Epithelial cell of umbilical artery (primary cell): Measurements from ENCODE around the gene MALSU1. TPM values are rescaled to one million over a fixed set of nuclear protein-coding genes. Genes with fewer than 3 reads are reported as not detected.

Experiments
- total RNA-seq: library from RNA; depleted of rRNA; stranded (reverse); fragments of >200 nt; gene quantifications from 2 replicates; pipeline ENCODE4 v1.2.3, GENCODE V29; 2014

Gene MALSU1
- total RNA-seq: 59.0 and 59.1 TPM in 2 replicates

GRCh38 chr7:23298885-23299769, at the start of gene MALSU1:
Gene MALSU1 (plus strand): TSS chr7:23299339. CDS start chr7:23299353, 14 bp downstream.

Other genes with a start within 250 kb of the MALSU1 start
- 42.2 and 44.2 TPM in 2 replicates for gene KLHL7, start 193.6 kb upstream of the MALSU1 start, total RNA-seq
- 34.8 and 41.0 TPM in 2 replicates for gene NUP42, start 117.3 kb upstream of the MALSU1 start, total RNA-seq
- gene GPNMB, start 52.6 kb upstream of the MALSU1 start, total RNA-seq: 0.32 and 1.7 TPM in 2 replicates
- gene IGF2BP3, start 171.2 kb downstream of the MALSU1 start, total RNA-seq: 129 and 161 TPM in 2 replicates
- 29.9 and 51.2 TPM in 2 replicates for gene TRA2A, start 232.6 kb downstream of the MALSU1 start, total RNA-seq